Measurements from ENCODE around the gene NDUFAF8.

The NDUFAF8 gene

DNA sequence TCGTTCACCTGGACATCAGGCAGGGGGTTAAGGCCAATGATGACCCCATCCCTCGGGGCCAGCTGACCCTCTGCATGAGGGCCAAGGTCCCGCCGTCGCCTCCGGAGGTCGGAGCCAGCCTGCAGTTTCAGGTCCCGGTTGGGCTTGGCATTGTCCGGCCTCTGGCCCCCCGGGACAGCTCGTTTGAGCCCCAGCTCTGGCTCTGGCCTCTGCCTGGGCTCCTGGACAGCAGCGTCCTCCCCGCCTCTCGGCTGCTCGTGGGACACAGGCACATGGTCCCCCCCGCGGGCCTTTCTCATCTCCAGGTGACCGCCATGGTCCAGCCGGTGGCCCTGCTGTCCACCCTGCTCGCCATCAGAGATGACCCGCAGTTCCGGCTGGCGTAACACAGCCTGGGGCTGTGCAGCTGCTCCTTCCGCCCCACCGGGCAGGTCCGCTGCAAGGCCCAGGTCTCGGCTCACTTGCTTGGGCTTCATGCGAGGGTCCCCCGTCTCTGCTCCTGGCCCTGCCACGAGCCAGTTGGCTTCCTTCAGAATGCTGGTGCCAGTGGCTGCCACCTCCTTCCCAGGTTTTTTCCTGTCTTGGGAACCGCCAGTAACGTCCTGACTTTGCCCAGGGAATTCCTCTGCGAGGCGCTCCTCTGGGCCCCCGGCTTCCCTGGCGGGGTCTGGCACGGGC is 6.7 kb downstream of the NDUFAF8 start:
- TF ChIP-seq, protein P1, sequence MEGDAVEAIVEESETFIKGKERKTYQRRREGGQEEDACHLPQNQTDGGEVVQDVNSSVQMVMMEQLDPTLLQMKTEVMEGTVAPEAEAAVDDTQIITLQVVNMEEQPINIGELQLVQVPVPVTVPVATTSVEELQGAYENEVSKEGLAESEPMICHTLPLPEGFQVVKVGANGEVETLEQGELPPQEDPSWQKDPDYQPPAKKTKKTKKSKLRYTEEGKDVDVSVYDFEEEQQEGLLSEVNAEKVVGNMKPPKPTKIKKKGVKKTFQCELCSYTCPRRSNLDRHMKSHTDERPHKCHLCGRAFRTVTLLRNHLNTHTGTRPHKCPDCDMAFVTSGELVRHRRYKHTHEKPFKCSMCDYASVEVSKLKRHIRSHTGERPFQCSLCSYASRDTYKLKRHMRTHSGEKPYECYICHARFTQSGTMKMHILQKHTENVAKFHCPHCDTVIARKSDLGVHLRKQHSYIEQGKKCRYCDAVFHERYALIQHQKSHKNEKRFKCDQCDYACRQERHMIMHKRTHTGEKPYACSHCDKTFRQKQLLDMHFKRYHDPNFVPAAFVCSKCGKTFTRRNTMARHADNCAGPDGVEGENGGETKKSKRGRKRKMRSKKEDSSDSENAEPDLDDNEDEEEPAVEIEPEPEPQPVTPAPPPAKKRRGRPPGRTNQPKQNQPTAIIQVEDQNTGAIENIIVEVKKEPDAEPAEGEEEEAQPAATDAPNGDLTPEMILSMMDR (IDR thresholded peaks at IDR 0.05; ENCODE audit: low read depth, low read length, missing control alignments): no peak
- no peak for DNase-seq (ENCODE audit: low read depth)

GRCh38 chr17:81246343-81246670 is 7.2 kb downstream of the NDUFAF8 start:
- DNase-seq (ENCODE audit: low read depth): no peak
- H3K4me3 ChIP-seq (ENCODE audit: low read depth, low read length): no peak overlapping the region
- TF ChIP-seq, protein P1 (IDR thresholded peaks at IDR 0.05; ENCODE audit: low read depth, low read length, missing control alignments): no peak

More for the DNA sequence above, 6.7 kb downstream of the NDUFAF8 start:
- H3K4me3 ChIP-seq (ENCODE audit: low read depth, low read length): no peak overlapping the region

GRCh38 chr17:81246679-81247338 is 7.7 kb downstream of the NDUFAF8 start:
- no peak for DNase-seq (ENCODE audit: low read depth)
- H3K4me3 ChIP-seq (ENCODE audit: low read depth, low read length): no peak overlapping the region
- TF ChIP-seq, protein P1 (IDR thresholded peaks at IDR 0.05; ENCODE audit: low read depth, low read length, missing control alignments): no peak

- no peak for DNase-seq (ENCODE audit: low read depth)
- H3K4me3 ChIP-seq (ENCODE audit: low read depth, low read length): no peak overlapping the region
- TF ChIP-seq, protein P1 (IDR thresholded peaks at IDR 0.05; ENCODE audit: low read depth, low read length, missing control alignments): no peak
Measured at GRCh38 chr17:81247339-81247990, 8.3 kb downstream of the NDUFAF8 start.

DNA sequence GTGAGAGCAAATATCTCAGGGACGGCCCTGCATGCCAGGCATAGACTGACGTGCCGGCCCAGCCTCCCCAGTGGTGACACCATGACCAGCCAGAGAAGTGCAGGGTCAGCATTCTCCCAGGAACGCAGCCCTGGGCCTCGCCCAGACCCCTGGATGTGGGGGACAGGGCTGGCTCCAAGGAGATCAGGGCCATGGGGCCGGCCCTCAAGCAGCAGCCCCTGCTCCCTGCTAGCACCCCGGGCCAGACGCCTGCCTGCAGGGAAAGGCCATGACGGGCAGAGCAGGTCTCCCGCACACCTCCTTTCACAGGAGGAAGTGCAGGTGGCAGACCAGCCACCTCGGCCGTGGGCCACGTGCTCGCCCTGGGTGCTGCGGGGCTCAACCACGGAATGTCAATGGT is 9.5 kb downstream of the NDUFAF8 start:
- TF ChIP-seq, protein P1 (IDR thresholded peaks at IDR 0.05; ENCODE audit: low read depth, low read length, missing control alignments): no peak
- no peak overlapping the region for H3K4me3 ChIP-seq (ENCODE audit: low read depth, low read length)
- no peak for DNase-seq (ENCODE audit: low read depth)

DNA sequence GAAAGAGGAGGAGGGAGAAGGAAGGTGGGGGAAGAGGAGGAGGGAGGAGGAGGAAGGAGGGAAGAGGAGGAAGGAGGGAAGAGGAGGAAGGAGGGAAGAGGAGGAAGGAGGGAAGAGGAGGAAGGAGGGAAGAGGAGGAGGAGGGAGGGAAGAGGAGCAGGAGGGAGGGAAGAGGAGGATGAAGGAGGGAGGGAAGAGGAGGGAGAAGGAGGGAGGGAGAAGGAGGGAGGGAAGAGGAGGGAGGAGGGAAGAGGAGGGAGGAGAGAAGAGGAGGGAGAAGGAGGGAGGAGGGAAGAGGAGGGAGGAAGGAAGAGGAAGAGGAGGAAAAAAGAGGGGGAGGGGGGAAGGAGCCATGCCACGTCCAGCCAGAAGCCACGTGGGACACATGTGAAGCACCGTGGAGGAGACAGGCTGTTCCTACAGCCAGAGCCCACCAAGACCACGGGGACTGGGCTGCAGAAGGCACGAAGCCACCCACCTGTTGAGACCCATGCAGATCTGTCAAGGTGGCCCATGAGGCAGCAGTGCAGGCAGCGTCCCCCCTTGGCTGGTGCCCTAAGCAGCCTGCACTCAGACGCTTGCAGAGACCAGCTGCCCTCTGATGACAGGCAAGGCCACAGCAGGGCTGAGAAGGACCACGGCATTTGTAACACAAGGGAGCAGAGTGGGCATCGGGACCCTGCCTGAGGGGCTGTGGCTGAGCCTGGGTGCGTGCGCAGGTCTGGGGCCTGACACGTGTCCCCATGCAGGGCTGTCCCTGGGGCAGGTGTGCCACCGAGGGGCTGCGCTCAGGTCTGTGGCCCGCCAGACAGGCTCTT is 10.3 kb downstream of the NDUFAF8 start:
- TF ChIP-seq, protein P1 (IDR thresholded peaks at IDR 0.05; ENCODE audit: low read depth, low read length, missing control alignments): no peak
- H3K4me3 ChIP-seq (ENCODE audit: low read depth, low read length): no peak overlapping the region
- no peak for DNase-seq (ENCODE audit: low read depth)

Measured in GM12864 (cell line).